Neural cell (in vitro differentiated cells): Measurements from ENCODE around the gene SPACA6. TPM values are rescaled to one million over a fixed set of nuclear protein-coding genes. Genes with fewer than 3 reads are reported as not detected.

Experiments used
- H2AFZ ChIP-seq: fragments of 200-600, 300-800 bp; sonication (generic), shearing (Covaris generic); 2 replicates; pipeline ENCODE4 v1.6.0; 2014; ENCODE audit warnings: low read depth, mild to moderate bottlenecking, antibody characterized with exemption, low read length, moderate library complexity
- H3F3A ChIP-seq: fragments of 200-600 bp; shearing (Covaris generic); 2 replicates; pipeline ENCODE4 v1.6.1; 2016; ENCODE audit warnings: mild to moderate bottlenecking, moderate library complexity, mixed read lengths, antibody characterized with exemption, low read length; ENCODE audit not compliant: insufficient read depth, poor library complexity, severe bottlenecking
- H3K27ac ChIP-seq: fragments of 200-600, 300-800 bp; sonication (generic), shearing (Covaris generic); 2 replicates; pipeline ENCODE4 v1.5.1; 2014; ENCODE audit warnings: mild to moderate bottlenecking, low read length, moderate library complexity
- H3K27me3 ChIP-seq: fragments of 300-800, 200-600 bp; sonication (generic), shearing (Covaris generic); 2 replicates; pipeline ENCODE4 v1.6.0; 2014; ENCODE audit warnings: mild to moderate bottlenecking, low read depth, low read length, moderate library complexity; ENCODE audit not compliant: insufficient read depth
- H3K36me3 ChIP-seq: fragments of 300-800, 200-600 bp; sonication (generic), shearing (Covaris generic); 2 replicates; pipeline ENCODE4 v1.5.1; 2014; ENCODE audit warnings: mild to moderate bottlenecking, antibody characterized with exemption, low read length, moderate library complexity; ENCODE audit not compliant: insufficient read depth
- H3K4me2 ChIP-seq: fragments of 300-800, 200-600 bp; sonication (generic), shearing (Covaris generic); 2 replicates; pipeline ENCODE4 v1.6.0; 2014; ENCODE audit warnings: mild to moderate bottlenecking, low read length
- H3K4me3 ChIP-seq: fragments of 300-800, 200-600 bp; sonication (generic), shearing (Covaris generic); 2 replicates; pipeline ENCODE4 v1.5.1; 2014; ENCODE audit warnings: mild to moderate bottlenecking, low read length, moderate library complexity
- H3K79me2 ChIP-seq: fragments of 200-600 bp; shearing (Covaris generic); replicated peaks from 2 replicates; pipeline ENCODE4 v1.6.0; 2014; ENCODE audit warnings: mild to moderate bottlenecking, low read length, moderate library complexity; ENCODE audit not compliant: insufficient read depth
- H3K9ac ChIP-seq: fragments of 300-800, 200-600 bp; sonication (generic), shearing (Covaris generic); 2 replicates; pipeline ENCODE4 v1.6.1; 2016; ENCODE audit warnings: mild to moderate bottlenecking, low read length, mixed read lengths
- H3K9me2 ChIP-seq: fragments of 200-600 bp; shearing (Covaris generic); 2 replicates; pipeline ENCODE4 v1.6.1; 2016; ENCODE audit warnings: mild to moderate bottlenecking, low read length, mixed read lengths; ENCODE audit not compliant: insufficient read depth
- H3K9me3 ChIP-seq: fragments of 200-600, 300-800 bp; sonication (generic), shearing (Covaris generic); 2 replicates; pipeline ENCODE4 v1.6.1; 2016; ENCODE audit warnings: mild to moderate bottlenecking, mixed run types, low read length, moderate library complexity, mixed read lengths
- H4K20me1 ChIP-seq: fragments of 200-600 bp; shearing (Covaris generic); 2 replicates; pipeline ENCODE4 v1.6.1; 2016; ENCODE audit warnings: mild to moderate bottlenecking, mixed run types; ENCODE audit not compliant: insufficient read depth
- EP300 ChIP-seq: fragments of 450-650 bp; conservative IDR thresholded peaks from 2 replicates; pipeline ENCODE4 v1.6.1; 2014; ENCODE audit warnings: antibody characterized with exemption, mild to moderate bottlenecking, moderate library complexity; ENCODE audit not compliant: poor library complexity, severe bottlenecking
- EZH2 ChIP-seq: fragments of 200-600, 300-800 bp; shearing (Covaris generic), sonication (generic); IDR thresholded peaks from 2 replicates; pipeline ENCODE4 v1.6.1; 2014; ENCODE audit warnings: antibody characterized with exemption, low read length, borderline replicate concordance, mild to moderate bottlenecking; ENCODE audit not compliant: insufficient read depth, poor library complexity, severe bottlenecking
- MXI1 ChIP-seq: fragments of 450-650 bp; conservative IDR thresholded peaks from 2 replicates; pipeline ENCODE4 v1.6.1; 2014; ENCODE audit warnings: antibody characterized with exemption, mild to moderate bottlenecking; ENCODE audit not compliant: poor library complexity, severe bottlenecking
- POLR2AphosphoS5 ChIP-seq: IDR thresholded peaks from 2 replicates; pipeline ENCODE4 v1.6.1; 2012
- RAD21 ChIP-seq: fragments of 450-650 bp; conservative IDR thresholded peaks from 2 replicates; pipeline ENCODE4 v1.6.1; 2014; ENCODE audit warnings: antibody characterized with exemption, mild to moderate bottlenecking, moderate library complexity
- SMC3 ChIP-seq: fragments of 450-650 bp; conservative IDR thresholded peaks from 2 replicates; pipeline ENCODE4 v1.6.1; 2014; ENCODE audit warnings: antibody characterized with exemption, mild to moderate bottlenecking, moderate library complexity; ENCODE audit not compliant: poor library complexity
- TAF1 ChIP-seq: IDR thresholded peaks from 2 replicates; pipeline ENCODE4 v1.6.1; 2012; ENCODE audit warnings: low read depth
- polyA plus RNA-seq: library from polyadenylated mRNA; depleted of rRNA; stranded (reverse); fragments of >200 nt; gene quantifications from 2 replicates; pipeline ENCODE4 v1.2.3, GENCODE V29; 2014
- TF ChIP-seq, protein P1 (sequence below): IDR thresholded peaks from 2 replicates; pipeline ENCODE4 v1.6.1; 2012; ENCODE audit warnings: borderline replicate concordance
- TF ChIP-seq, protein P2 (sequence below): fragments of 450-650 bp; IDR thresholded peaks from 2 replicates; pipeline ENCODE4 v1.5.1; 2014; ENCODE audit warnings: antibody characterized with exemption, mild to moderate bottlenecking, moderate library complexity; ENCODE audit not compliant: poor library complexity, severe bottlenecking

SPACA6 gene
- polyA plus RNA-seq, 1 donor from 2014 or later, result 5.2 TPM

DNA sequence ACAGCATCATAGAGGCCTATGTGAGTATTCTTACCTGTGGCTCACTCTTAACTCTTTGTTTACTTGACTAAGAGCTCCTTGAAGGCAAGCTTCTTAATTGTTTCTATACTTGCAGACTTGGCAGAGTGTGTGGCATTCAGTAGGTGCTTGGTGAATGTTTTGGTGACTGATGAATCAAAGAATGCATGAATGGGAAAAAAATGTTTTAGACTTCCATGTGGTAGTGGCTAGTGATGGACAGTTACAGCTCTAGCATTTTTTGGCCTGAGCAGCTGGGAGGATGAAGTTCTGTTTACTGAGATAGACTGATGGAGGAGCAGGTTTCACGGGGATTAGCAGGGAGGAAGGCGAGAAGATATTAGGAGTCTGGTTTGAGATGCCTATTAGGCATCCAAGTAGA lies 17.0 kb downstream of the SPACA6 start:
- Histone ChIP-seq H3K4me2 (no peak overlapping the region), H3K9ac (no peak overlapping the region), H4K20me1 (no peaks in the 10 kb centered on the region), H3K9me3 (no peaks in the 10 kb centered on the region), H2AFZ (no peak overlapping the region), H3F3A (no peaks in the 10 kb centered on the region), H3K4me3 (no peak overlapping the region), H3K27me3 (no peaks in the 10 kb centered on the region), H3K27ac (no peak overlapping the region), H3K36me3 (no peaks in the 10 kb centered on the region), H3K79me2 (no peaks in the 10 kb centered on the region), H3K9me2 (no peaks in the 10 kb centered on the region)
- TF ChIP-seq, protein P1, sequence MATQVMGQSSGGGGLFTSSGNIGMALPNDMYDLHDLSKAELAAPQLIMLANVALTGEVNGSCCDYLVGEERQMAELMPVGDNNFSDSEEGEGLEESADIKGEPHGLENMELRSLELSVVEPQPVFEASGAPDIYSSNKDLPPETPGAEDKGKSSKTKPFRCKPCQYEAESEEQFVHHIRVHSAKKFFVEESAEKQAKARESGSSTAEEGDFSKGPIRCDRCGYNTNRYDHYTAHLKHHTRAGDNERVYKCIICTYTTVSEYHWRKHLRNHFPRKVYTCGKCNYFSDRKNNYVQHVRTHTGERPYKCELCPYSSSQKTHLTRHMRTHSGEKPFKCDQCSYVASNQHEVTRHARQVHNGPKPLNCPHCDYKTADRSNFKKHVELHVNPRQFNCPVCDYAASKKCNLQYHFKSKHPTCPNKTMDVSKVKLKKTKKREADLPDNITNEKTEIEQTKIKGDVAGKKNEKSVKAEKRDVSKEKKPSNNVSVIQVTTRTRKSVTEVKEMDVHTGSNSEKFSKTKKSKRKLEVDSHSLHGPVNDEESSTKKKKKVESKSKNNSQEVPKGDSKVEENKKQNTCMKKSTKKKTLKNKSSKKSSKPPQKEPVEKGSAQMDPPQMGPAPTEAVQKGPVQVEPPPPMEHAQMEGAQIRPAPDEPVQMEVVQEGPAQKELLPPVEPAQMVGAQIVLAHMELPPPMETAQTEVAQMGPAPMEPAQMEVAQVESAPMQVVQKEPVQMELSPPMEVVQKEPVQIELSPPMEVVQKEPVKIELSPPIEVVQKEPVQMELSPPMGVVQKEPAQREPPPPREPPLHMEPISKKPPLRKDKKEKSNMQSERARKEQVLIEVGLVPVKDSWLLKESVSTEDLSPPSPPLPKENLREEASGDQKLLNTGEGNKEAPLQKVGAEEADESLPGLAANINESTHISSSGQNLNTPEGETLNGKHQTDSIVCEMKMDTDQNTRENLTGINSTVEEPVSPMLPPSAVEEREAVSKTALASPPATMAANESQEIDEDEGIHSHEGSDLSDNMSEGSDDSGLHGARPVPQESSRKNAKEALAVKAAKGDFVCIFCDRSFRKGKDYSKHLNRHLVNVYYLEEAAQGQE, result no peak
- no peak for TF ChIP-seq RAD21
- no peak for TF ChIP-seq TAF1
- TF ChIP-seq MXI1, result no peak
- no peak for TF ChIP-seq POLR2AphosphoS5
- TF ChIP-seq, protein P2, sequence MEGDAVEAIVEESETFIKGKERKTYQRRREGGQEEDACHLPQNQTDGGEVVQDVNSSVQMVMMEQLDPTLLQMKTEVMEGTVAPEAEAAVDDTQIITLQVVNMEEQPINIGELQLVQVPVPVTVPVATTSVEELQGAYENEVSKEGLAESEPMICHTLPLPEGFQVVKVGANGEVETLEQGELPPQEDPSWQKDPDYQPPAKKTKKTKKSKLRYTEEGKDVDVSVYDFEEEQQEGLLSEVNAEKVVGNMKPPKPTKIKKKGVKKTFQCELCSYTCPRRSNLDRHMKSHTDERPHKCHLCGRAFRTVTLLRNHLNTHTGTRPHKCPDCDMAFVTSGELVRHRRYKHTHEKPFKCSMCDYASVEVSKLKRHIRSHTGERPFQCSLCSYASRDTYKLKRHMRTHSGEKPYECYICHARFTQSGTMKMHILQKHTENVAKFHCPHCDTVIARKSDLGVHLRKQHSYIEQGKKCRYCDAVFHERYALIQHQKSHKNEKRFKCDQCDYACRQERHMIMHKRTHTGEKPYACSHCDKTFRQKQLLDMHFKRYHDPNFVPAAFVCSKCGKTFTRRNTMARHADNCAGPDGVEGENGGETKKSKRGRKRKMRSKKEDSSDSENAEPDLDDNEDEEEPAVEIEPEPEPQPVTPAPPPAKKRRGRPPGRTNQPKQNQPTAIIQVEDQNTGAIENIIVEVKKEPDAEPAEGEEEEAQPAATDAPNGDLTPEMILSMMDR, result no peak
- no peak for TF ChIP-seq EZH2

DNA sequence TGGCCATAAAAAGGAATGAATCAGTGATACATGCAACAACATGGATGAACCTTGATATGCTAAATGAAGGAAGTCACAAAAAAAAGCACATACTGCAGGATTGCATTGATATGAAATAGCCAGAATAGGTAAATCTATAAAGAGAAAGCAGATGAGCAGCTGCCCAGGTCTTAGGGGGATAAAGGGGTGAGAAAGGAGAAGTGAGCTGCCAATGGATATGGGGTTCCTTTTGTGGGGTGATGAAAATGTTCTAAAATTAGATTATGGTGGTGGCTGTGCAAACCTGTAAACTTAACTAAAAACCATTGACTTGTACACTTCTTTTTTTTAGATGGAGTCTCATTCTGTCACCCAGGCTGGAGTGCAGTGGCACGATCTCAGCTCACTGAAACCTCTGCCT lies 18.6 kb downstream of the SPACA6 start:
- no peaks in the 10 kb centered on the region for H3K79me2 ChIP-seq

More for the DNA sequence above, 18.6 kb downstream of the SPACA6 start:
- Histone ChIP-seq H3K9ac (no peak overlapping the region), H3F3A (no peaks in the 10 kb centered on the region), H3K9me2 (no peaks in the 10 kb centered on the region), H3K4me2 (no peak overlapping the region), H3K27me3 (peaks cover 4% of the 10 kb centered on the region), H3K4me3 (no peak overlapping the region), H2AFZ (no peak overlapping the region), H4K20me1 (no peaks in the 10 kb centered on the region), H3K36me3 (no peaks in the 10 kb centered on the region), H3K9me3 (no peaks in the 10 kb centered on the region), H3K27ac (no peak overlapping the region)
- no peak for TF ChIP-seq EZH2
- TF ChIP-seq TAF1, result no peak
- TF ChIP-seq EP300, result no peak
- TF ChIP-seq, protein P1, result no peak
- TF ChIP-seq POLR2AphosphoS5, result no peak
- no peak for TF ChIP-seq MXI1
- no peak for TF ChIP-seq SMC3
- no peak for TF ChIP-seq RAD21
- TF ChIP-seq, protein P2, result no peak
